HCT116 (cell line): ENCODE measurements around the gene ADAMTS14. TPM values are rescaled to one million over a fixed set of nuclear protein-coding genes. Genes with fewer than 3 reads are reported as not detected.

Experiments
- ATAC-seq: fragments of 200-7000 bp; cut with Tn5 transposase; 2 replicates; pipeline ENCODE4 v1.9.1; 2020; ENCODE audit warnings: mild to moderate bottlenecking, moderate library complexity
- BruUV-seq: library from RNA; stranded (reverse); fragments of 400-500 nt; replicated peaks from 2 replicates; lab custom pipeline; 2021; lab: Mats Ljungman, UMichigan
- CTCF ChIA-PET: fragments of 300-600 bp; sonication (Branson Sonifier 250); formaldehyde crosslinking; loops from one replicate; lab custom pipeline; 2021; ENCODE audit warnings: antibody characterized with exemption; lab: Charles Lee
- POLR2A ChIA-PET: fragments of 300-600, 350-600 bp; sonication (Branson Sonifier 250); formaldehyde crosslinking; loops from one replicate; lab custom pipeline; 2021; ENCODE audit warnings: antibody characterized with exemption; lab: Charles Lee
- RAD21 ChIA-PET, 2 experiments: fragments of 300-600 bp; sonication (Branson Sonifier 250); formaldehyde crosslinking; loops; one replicate each; lab custom pipeline; 2023; ENCODE audit warnings: low total read pairs in 2 of 2; ENCODE audit not compliant: uncharacterized antibody in 2 of 2, unreplicated experiment in 2 of 2, low non-redundant PET in 1 of 2; lab: Charles Lee
- DNase-seq: peaks from one replicate; pipeline ENCODE4 v3.0.0-alpha.2; 2010; ENCODE audit warnings: low read depth, low spot score
- H2AFZ ChIP-seq: fragments of 200-600 bp; shearing (Covaris generic), sonication (generic); 2 replicates; pipeline ENCODE4 v1.6.1; 2017; ENCODE audit warnings: low read depth, mixed run types, mixed read lengths, antibody characterized with exemption, low read length; ENCODE audit not compliant: poor library complexity, severe bottlenecking
- H3K27ac ChIP-seq: 2 replicates; pipeline ENCODE4 v1.5.1; 2012; ENCODE audit warnings: low read depth, low read length
- H3K27me3 ChIP-seq: fragments of 200-600 bp; sonication (generic); 2 replicates; pipeline ENCODE4 v1.6.1; 2016; ENCODE audit warnings: mixed run types, low read length, mixed read lengths; ENCODE audit not compliant: insufficient read depth
- H3K36me3 ChIP-seq, 2 experiments: fragments of 200-500 bp in 1 of 2; fragments of 200-600 bp in 1 of 2; sonication (Bioruptor generic) in 1 of 2; sonication (generic) in 1 of 2; 2 replicates each; pipeline versions ENCODE4 v1.5.1 to v1.6.1; 2014 to 2016; ENCODE audit warnings: low read length in 2 of 2, inconsistent platforms in 1 of 2, mixed read lengths in 1 of 2, mixed run types in 1 of 2; ENCODE audit not compliant: insufficient read depth in 2 of 2, control insufficient read depth in 1 of 2
- H3K4me1 ChIP-seq, 2 experiments: fragments of 200-600 bp in 1 of 2; sonication (generic) in 1 of 2; 2 replicates each; pipeline versions ENCODE4 v1.5.1 to v1.6.1; 2012 to 2017; ENCODE audit warnings: low read length in 2 of 2, inconsistent platforms in 1 of 2, mild to moderate bottlenecking in 1 of 2, mixed read lengths in 1 of 2, mixed run types in 1 of 2, moderate library complexity in 1 of 2; ENCODE audit not compliant: insufficient read depth in 2 of 2, control insufficient read depth in 1 of 2
- H3K4me2 ChIP-seq: fragments of 200-600 bp; sonication (generic); 2 replicates; pipeline ENCODE4 v1.6.1; 2017; ENCODE audit warnings: mixed run types, low read length, mixed read lengths
- H3K4me3 ChIP-seq, 2 experiments: fragments of 200-600 bp in 1 of 2; sonication (generic) in 1 of 2; replicated peaks in 1 of 2; 2 replicates each; pipeline ENCODE4 v1.5.1; 2011 to 2016; ENCODE audit warnings: low read length in 2 of 2, control low read depth in 1 of 2, low read depth in 1 of 2, mild to moderate bottlenecking in 1 of 2, mixed read lengths in 1 of 2, mixed run types in 1 of 2
- H3K79me2 ChIP-seq: fragments of 200-600 bp; sonication (generic); 2 replicates; pipeline ENCODE4 v1.6.1; 2017; ENCODE audit warnings: mild to moderate bottlenecking, mixed run types, low read length, moderate library complexity, mixed read lengths; ENCODE audit not compliant: insufficient read depth
- H3K9ac ChIP-seq: fragments of 200-600 bp; sonication (generic); 2 replicates; pipeline ENCODE4 v1.6.1; 2016; ENCODE audit warnings: low read length, mixed read lengths
- H3K9me2 ChIP-seq: fragments of 200-600 bp; sonication (generic), shearing (Covaris generic); 2 replicates; pipeline ENCODE4 v1.6.1; 2017; ENCODE audit warnings: mixed run types, mild to moderate bottlenecking, moderate library complexity; ENCODE audit not compliant: insufficient read depth
- H3K9me3 ChIP-seq, 2 experiments: fragments of 200-500 bp in 1 of 2; fragments of 200-600 bp in 1 of 2; sonication (Bioruptor generic) in 1 of 2; sonication (generic) in 1 of 2; 2 replicates each; pipeline ENCODE4 v1.6.1; 2014 to 2017; ENCODE audit warnings: low read length in 2 of 2, mixed read lengths in 2 of 2, inconsistent platforms in 1 of 2, low read depth in 1 of 2, mild to moderate bottlenecking in 1 of 2, mixed run types in 1 of 2, moderate library complexity in 1 of 2; ENCODE audit not compliant: control insufficient read depth in 1 of 2, insufficient read depth in 1 of 2
- H4K20me1 ChIP-seq: fragments of 200-600 bp; sonication (generic), shearing (Covaris generic); 2 replicates; pipeline ENCODE4 v1.6.1; 2017; ENCODE audit warnings: mixed run types, mild to moderate bottlenecking, moderate library complexity; ENCODE audit not compliant: insufficient read depth
- ATF3 ChIP-seq: IDR thresholded peaks from 2 replicates; pipeline ENCODE4 v1.6.1; 2012
- CEBPB ChIP-seq: IDR thresholded peaks from 2 replicates; pipeline ENCODE4 v1.6.1; 2012; ENCODE audit warnings: low read depth
- EGR1 ChIP-seq: IDR thresholded peaks from 2 replicates; pipeline ENCODE4 v1.6.1; 2012; ENCODE audit warnings: low read depth
- ELF1 ChIP-seq: IDR thresholded peaks from 2 replicates; pipeline ENCODE4 v1.6.1; 2012; ENCODE audit warnings: low read depth, borderline replicate concordance
- EZH2 ChIP-seq: fragments of 200-600 bp; sonication (generic); IDR thresholded peaks from 2 replicates; pipeline ENCODE4 v1.6.1; 2017; ENCODE audit warnings: antibody characterized with exemption, mixed run types
- FOSL1 ChIP-seq: IDR thresholded peaks from 2 replicates; pipeline ENCODE4 v1.6.1; 2012; ENCODE audit warnings: low read depth
- JUND ChIP-seq: IDR thresholded peaks from 2 replicates; pipeline ENCODE4 v1.6.1; 2012
- POLR2AphosphoS5 ChIP-seq: IDR thresholded peaks from 2 replicates; pipeline ENCODE4 v1.6.1; 2011; ENCODE audit warnings: mild to moderate bottlenecking, low read depth, low read length, moderate library complexity
- REST ChIP-seq: IDR thresholded peaks from 2 replicates; pipeline ENCODE4 v1.6.1; 2012; ENCODE audit warnings: low read depth
- SRF ChIP-seq: IDR thresholded peaks from 2 replicates; pipeline ENCODE4 v1.6.1; 2012; ENCODE audit warnings: low read depth
- intact Hi-C: fragments of 100-400 bp; cut with micrococcal nuclease; formaldehyde crosslinking; loops from 2 replicates; pipeline ENCODE4 v1.10.0; 2022
- total RNA-seq: library from RNA; stranded (reverse); gene quantifications from one replicate; pipeline ENCODE4 v1.2.1, GENCODE V29; 2021; ENCODE audit not compliant: unreplicated experiment
- TF ChIP-seq, protein P1 (sequence below): IDR thresholded peaks from 2 replicates; pipeline ENCODE4 v1.6.1; 2011; ENCODE audit warnings: mild to moderate bottlenecking, low read length, moderate library complexity; ENCODE audit not compliant: insufficient replicate concordance; ENCODE audit errors: extremely low read depth
- TF ChIP-seq, protein P2 (sequence below), 3 experiments: fragments of 200-600 bp in 1 of 3; sonication (generic) in 1 of 3; IDR thresholded peaks in 2 of 3; conservative IDR thresholded peaks in 1 of 3; 2 replicates each; pipeline ENCODE4 v1.5.1; 2012 to 2017; ENCODE audit warnings: low read depth in 2 of 3, low read length in 2 of 3, antibody characterized with exemption in 1 of 3, borderline replicate concordance in 1 of 3, control low read depth in 1 of 3, mild to moderate bottlenecking in 1 of 3, mixed read lengths in 1 of 3, mixed run types in 1 of 3, moderate library complexity in 1 of 3; ENCODE audit not compliant: insufficient read depth in 1 of 3

ADAMTS14 gene
- total RNA-seq, 1 experiment from 2014 or later: 13.2 TPM

DNA sequence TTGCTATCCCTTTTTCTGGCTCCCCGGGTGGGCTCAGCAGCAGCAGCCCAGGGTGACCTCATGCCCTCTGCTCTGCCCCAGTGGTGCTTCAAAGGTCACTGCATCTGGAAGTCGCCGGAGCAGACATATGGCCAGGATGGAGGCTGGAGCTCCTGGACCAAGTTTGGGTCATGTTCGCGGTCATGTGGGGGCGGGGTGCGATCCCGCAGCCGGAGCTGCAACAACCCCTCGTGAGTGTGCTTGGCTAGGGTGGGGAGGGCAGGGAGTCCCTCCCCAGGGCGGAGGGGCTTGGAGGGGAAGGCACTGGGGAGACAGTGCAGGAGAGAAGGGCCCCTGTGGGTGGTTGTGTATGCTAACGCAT is 66.4 kb downstream of the ADAMTS14 start (continued):
- TF ChIP-seq, protein P1, sequence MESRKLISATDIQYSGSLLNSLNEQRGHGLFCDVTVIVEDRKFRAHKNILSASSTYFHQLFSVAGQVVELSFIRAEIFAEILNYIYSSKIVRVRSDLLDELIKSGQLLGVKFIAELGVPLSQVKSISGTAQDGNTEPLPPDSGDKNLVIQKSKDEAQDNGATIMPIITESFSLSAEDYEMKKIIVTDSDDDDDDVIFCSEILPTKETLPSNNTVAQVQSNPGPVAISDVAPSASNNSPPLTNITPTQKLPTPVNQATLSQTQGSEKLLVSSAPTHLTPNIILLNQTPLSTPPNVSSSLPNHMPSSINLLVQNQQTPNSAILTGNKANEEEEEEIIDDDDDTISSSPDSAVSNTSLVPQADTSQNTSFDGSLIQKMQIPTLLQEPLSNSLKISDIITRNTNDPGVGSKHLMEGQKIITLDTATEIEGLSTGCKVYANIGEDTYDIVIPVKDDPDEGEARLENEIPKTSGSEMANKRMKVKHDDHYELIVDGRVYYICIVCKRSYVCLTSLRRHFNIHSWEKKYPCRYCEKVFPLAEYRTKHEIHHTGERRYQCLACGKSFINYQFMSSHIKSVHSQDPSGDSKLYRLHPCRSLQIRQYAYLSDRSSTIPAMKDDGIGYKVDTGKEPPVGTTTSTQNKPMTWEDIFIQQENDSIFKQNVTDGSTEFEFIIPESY: no peak
- TF ChIP-seq SRF (no peak), POLR2AphosphoS5 (no peak), EZH2 (no peak), CEBPB (no peak), JUND (no peak), EGR1 (no peak)
- TF ChIP-seq, protein P2, sequence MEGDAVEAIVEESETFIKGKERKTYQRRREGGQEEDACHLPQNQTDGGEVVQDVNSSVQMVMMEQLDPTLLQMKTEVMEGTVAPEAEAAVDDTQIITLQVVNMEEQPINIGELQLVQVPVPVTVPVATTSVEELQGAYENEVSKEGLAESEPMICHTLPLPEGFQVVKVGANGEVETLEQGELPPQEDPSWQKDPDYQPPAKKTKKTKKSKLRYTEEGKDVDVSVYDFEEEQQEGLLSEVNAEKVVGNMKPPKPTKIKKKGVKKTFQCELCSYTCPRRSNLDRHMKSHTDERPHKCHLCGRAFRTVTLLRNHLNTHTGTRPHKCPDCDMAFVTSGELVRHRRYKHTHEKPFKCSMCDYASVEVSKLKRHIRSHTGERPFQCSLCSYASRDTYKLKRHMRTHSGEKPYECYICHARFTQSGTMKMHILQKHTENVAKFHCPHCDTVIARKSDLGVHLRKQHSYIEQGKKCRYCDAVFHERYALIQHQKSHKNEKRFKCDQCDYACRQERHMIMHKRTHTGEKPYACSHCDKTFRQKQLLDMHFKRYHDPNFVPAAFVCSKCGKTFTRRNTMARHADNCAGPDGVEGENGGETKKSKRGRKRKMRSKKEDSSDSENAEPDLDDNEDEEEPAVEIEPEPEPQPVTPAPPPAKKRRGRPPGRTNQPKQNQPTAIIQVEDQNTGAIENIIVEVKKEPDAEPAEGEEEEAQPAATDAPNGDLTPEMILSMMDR (IDR thresholded peaks at IDR 0.05 in 2 of 3, conservative IDR thresholded peaks at IDR 0.05 in 1 of 3; ENCODE audit: borderline replicate concordance in 1 of 3, insufficient read depth in 1 of 3, low read depth in 2 of 3, low read length in 2 of 3): no peak
- TF ChIP-seq, all 23 proteins: peak for 0

DNA sequence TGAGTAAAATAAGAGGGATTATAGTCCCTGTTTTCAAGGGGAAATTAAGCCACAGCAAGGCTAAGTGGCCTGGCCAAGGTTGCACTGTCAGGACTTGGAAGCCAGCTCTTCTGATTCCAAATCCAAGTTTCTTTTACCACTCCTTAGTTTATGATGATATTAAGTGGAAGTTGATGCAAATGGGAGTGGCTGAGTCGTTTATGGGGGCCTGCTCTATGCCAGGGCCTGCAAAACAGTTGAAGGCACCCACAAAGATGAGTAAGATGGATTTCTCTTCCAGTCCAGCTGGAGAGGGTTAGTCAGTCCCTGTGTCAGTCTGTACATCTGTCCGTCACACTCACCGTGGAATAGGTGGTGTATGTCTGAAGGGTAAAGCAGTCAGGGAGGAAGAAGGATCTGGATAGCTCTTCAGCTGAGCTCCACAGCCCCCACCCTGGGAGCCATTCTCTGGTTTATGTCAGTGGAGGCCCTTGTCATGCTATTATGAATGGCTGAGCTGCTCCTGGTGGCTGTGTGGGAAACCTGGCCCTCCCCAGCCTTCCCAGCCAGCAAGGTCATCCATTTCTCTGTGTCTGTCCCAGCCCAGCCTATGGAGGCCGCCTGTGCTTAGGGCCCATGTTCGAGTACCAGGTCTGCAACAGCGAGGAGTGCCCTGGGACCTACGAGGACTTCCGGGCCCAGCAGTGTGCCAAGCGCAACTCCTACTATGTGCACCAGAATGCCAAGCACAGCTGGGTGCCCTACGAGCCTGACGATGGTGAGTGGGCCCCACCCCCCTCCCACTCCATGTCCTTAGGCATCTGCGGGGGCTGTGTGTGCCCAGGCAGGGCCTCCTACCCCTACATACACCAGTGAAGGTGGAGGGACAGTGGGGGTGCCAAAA is 68.3 kb downstream of the ADAMTS14 start:
- H3K27me3 ChIP-seq: no peaks in the 10 kb centered on the region
- intact Hi-C loops: no loop called here
- peaks cover 0 to 7% of the 10 kb centered on the region in 2 experiments; a peak in 1 of 4 replicates for H3K36me3 ChIP-seq
- no peak overlapping the region for H2AFZ ChIP-seq
- no peak overlapping the region for H3K9ac ChIP-seq
- no TSS peak for BruUV-seq
- peaks cover 12 to 23% of the 10 kb centered on the region in 2 experiments for H3K4me1 ChIP-seq
- no peak overlapping the region for H3K4me3 ChIP-seq
- ChIA-PET CTCF (no interaction called here), POLR2A (no interaction called here), RAD21 (no interaction called here)
- no peak for DNase-seq
- H3K9me3 ChIP-seq: no peaks in the 10 kb centered on the region
- H3K9me2 ChIP-seq: no peaks in the 10 kb centered on the region
- ATAC-seq: no peak
- H3K4me2 ChIP-seq: no peak overlapping the region
- no peaks in the 10 kb centered on the region for H3K79me2 ChIP-seq
- no peak overlapping the region for H3K27ac ChIP-seq
- H4K20me1 ChIP-seq: no peaks in the 10 kb centered on the region
- TF ChIP-seq, protein P1: no peak
- TF ChIP-seq ELF1 (no peak), REST (no peak), ATF3 (no peak), POLR2AphosphoS5 (no peak), FOSL1 (no peak), EGR1 (no peak)
